GM12878 (cell line): Measurements from ENCODE around the gene KRTAP1-3. TPM values are rescaled to one million over a fixed set of nuclear protein-coding genes. Genes with fewer than 3 reads are reported as not detected.

Source experiments
- ATAC-seq: fragments of 200-7000 bp; cut with Tn5 transposase; 3 replicates; pipeline ENCODE4 v1.9.1; 2020; ENCODE audit warnings: mild to moderate bottlenecking, moderate library complexity
- BruUV-seq: library from RNA; stranded (reverse); fragments of 400-500 nt; replicated peaks from 2 replicates; lab custom pipeline; 2021; lab: Mats Ljungman, UMichigan
- CTCF ChIA-PET: fragments of 300-600 bp; sonication (Branson Sonifier 250); formaldehyde crosslinking; extraction: SDS; loops from one replicate; lab custom pipeline; 2021; ENCODE audit warnings: inconsistent platforms; lab: Yijun Ruan, JAX
- POLR2A ChIA-PET: fragments of 350-600 bp; formaldehyde crosslinking; extraction: SDS; loops from one replicate; lab custom pipeline; 2021; ENCODE audit warnings: inconsistent platforms; lab: Charles Lee
- RAD21 ChIA-PET: fragments of 300-600 bp; sonication (Branson Sonifier 250); formaldehyde crosslinking; loops from one replicate; lab custom pipeline; 2023; ENCODE audit warnings: antibody characterized with exemption; ENCODE audit not compliant: unreplicated experiment; lab: Charles Lee
- SMC1A ChIA-PET: fragments of 300-600 bp; sonication (Branson Sonifier 250); formaldehyde crosslinking; loops from one replicate; lab custom pipeline; 2023; ENCODE audit not compliant: unreplicated experiment, uncharacterized antibody; lab: Charles Lee
- DNase-seq: peaks from one replicate; pipeline ENCODE4 v3.0.0-alpha.2; 2011; ENCODE audit warnings: low read depth, low spot score
- FAIRE-seq: peaks from 3 replicates; lab custom pipeline; 2011; peaks lifted over from hg19 to GRCh38; lab: Jason Lieb, UNC
- H2AFZ ChIP-seq: 2 replicates; pipeline ENCODE4 v1.6.0; 2011; ENCODE audit warnings: low read depth, low read length, control low read depth; ENCODE audit not compliant: control insufficient read depth
- H3K27ac ChIP-seq: 2 replicates; pipeline ENCODE4 v1.5.1; 2011; ENCODE audit warnings: control low read depth; ENCODE audit not compliant: control insufficient read depth, insufficient read depth
- H3K27me3 ChIP-seq, 2 experiments: replicated peaks in 1 of 2; 2 replicates each; pipeline versions ENCODE4 v1.6.0 to v1.6.1; 2011; ENCODE audit warnings: low read length in 1 of 2; ENCODE audit not compliant: control insufficient read depth in 2 of 2, insufficient read depth in 2 of 2
- H3K36me3 ChIP-seq, 2 experiments: 2 replicates each; pipeline ENCODE4 v1.5.1; 2011; ENCODE audit warnings: low read length in 1 of 2; ENCODE audit not compliant: control insufficient read depth in 2 of 2, insufficient read depth in 2 of 2
- H3K4me1 ChIP-seq: 2 replicates; pipeline ENCODE4 v1.6.1; 2011; ENCODE audit warnings: mild to moderate bottlenecking, low read length, moderate library complexity, mixed read lengths; ENCODE audit not compliant: control insufficient read depth, insufficient read depth
- H3K4me2 ChIP-seq: 2 replicates; pipeline ENCODE4 v1.6.0; 2011; ENCODE audit warnings: control low read depth; ENCODE audit not compliant: control insufficient read depth, insufficient read depth
- H3K4me3 ChIP-seq: fragments of 200-600 bp; sonication (generic); 2 replicates; pipeline ENCODE4 v1.5.1; 2016
- H3K79me2 ChIP-seq: 2 replicates; pipeline ENCODE4 v1.6.0; 2011; ENCODE audit warnings: low read length; ENCODE audit not compliant: control insufficient read depth, insufficient read depth
- H3K9ac ChIP-seq: 2 replicates; pipeline ENCODE4 v1.8.0; 2011; ENCODE audit warnings: low read length, control low read depth, mixed read lengths; ENCODE audit not compliant: control insufficient read depth, insufficient read depth
- H3K9me3 ChIP-seq: replicated peaks from 3 replicates; pipeline ENCODE4 v1.5.1; 2011; ENCODE audit warnings: mild to moderate bottlenecking, low read length; ENCODE audit not compliant: control insufficient read depth, insufficient read depth
- H4K20me1 ChIP-seq: 2 replicates; pipeline ENCODE4 v1.6.0; 2011; ENCODE audit not compliant: control insufficient read depth, insufficient read depth
- IRF4 ChIP-seq: IDR thresholded peaks from 2 replicates; pipeline ENCODE4 v1.6.1; 2011; ENCODE audit warnings: low read depth, low read length
- NR2F1 ChIP-seq: fragments of 450-650 bp; conservative IDR thresholded peaks from 2 replicates; pipeline ENCODE4 v1.6.1; 2017; ENCODE audit warnings: mild to moderate bottlenecking
- RUNX3 ChIP-seq: IDR thresholded peaks from 2 replicates; pipeline ENCODE4 v1.6.1; 2012; ENCODE audit warnings: low read length, inconsistent platforms
- ZBTB33 ChIP-seq: fragments of 450-650 bp; IDR thresholded peaks from 2 replicates; pipeline ENCODE4 v1.6.1; 2017; ENCODE audit warnings: mild to moderate bottlenecking
- WGBS: methylation state at CpG from one replicate; pipeline ENCODE4 v1.1.6; 2016; ENCODE audit warnings: low lambda C conversion rate; ENCODE audit not compliant: insufficient replicate concordance, insufficient coverage; ENCODE audit errors: missing lambda C conversion rate; 5-methylcytosine and 5-hydroxymethylcytosine counted together
- in situ Hi-C: fragments of 300-500 bp; cut with MboI; formaldehyde crosslinking; loops from 9 replicates; pipeline ENCODE4 v1.14.3; 2018; ENCODE audit warnings: mixed read lengths
- intact Hi-C: fragments of 100-400 bp; cut with micrococcal nuclease; formaldehyde crosslinking; loops from one replicate; pipeline ENCODE4 v1.14.2; 2022; ENCODE audit not compliant: unreplicated experiment
- polyA plus RNA-seq, 11 experiments: library from polyadenylated mRNA; depleted of rRNA in 4 of 11; unstranded in 6 of 11; stranded (reverse) in 5 of 11; fragments of >200 nt; fragmentation: Nextera tagmentation in 4 of 11; fragmentation: Illumina TruSeq in 1 of 11; extraction: Ambion mirVana in 4 of 11; extraction: Trizol in 1 of 11; gene quantifications; 1 replicate in 1 of 11; 2 replicates in 10 of 11; pipeline versions ENCODE4 v1.2.1 to v1.2.3, GENCODE V29; 2011 to 2016; ENCODE audit warnings: inconsistent platforms in 2 of 11, missing spikeins in 2 of 11, low read depth in 1 of 11
- total RNA-seq, 4 experiments: library from RNA; depleted of rRNA in 3 of 4; stranded (reverse); fragments of >200 nt in 3 of 4; fragmentation: Illumina TruSeq in 1 of 4; extraction: Trizol in 1 of 4; gene quantifications; 2 replicates each; pipeline versions ENCODE4 v1.2.1 to v1.2.3, GENCODE V29; 2013 to 2021
- TF ChIP-seq, protein P1 (sequence below): IDR thresholded peaks from 2 replicates; pipeline ENCODE4 v1.6.1; 2012; ENCODE audit warnings: low read depth, low read length, improper control_type of control experiment

KRTAP1-3 gene
- total and polyA plus RNA-seq, 10 of the 15 experiments (the other 5 are each of a cell fraction or from before 2014, with no cell fraction given): not detected

DNA sequence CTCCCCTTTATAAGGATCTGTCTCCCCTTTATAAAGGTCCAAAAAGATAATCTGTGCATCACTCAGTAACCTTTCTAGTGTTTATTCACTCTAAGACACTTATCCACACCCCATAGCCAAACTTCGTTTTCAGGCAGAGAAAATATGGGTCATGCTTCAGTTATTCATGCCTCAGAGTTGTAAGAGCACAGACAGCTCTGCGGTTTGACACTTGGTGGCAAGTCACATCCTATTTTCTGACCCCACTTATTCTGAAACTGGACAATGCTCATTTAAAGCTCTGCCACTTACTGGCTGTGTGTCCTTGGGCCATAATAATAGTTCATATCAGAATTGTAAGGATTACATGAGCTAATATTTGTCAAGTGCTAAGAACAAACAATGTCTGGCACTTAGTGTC lies 14.4 kb upstream of the KRTAP1-3 start:
- FAIRE-seq (peak; percentile 38), ATAC-seq (peak; percentile 59), DNase-seq (no peak)
- Histone ChIP-seq H3K4me1 (no peaks in the 10 kb centered on the region), H2AFZ (no peak overlapping the region), H3K4me2 (no peak overlapping the region), H3K9me3 (no peaks in the 10 kb centered on the region), H3K9ac (no peak overlapping the region), H3K79me2 (no peaks in the 10 kb centered on the region), H3K27me3 (no peaks in the 10 kb centered on the region; a peak in 1 of 4 replicates), H3K36me3 (no peaks in the 10 kb centered on the region), H3K27ac (no peak overlapping the region), H4K20me1 (no peaks in the 10 kb centered on the region), H3K4me3 (no peak overlapping the region)
- CTCF ChIA-PET: no interaction called here
- in situ Hi-C loops: no loop called here
- intact Hi-C loops: no loop called here
- SMC1A ChIA-PET: no interaction called here
- WGBS: 2% methylated on average over 2 of the region's 2 CpGs
- POLR2A ChIA-PET: no interaction called here
- peak; percentile 44 for TF ChIP-seq RUNX3
- TF ChIP-seq ZBTB33: no peak
- peak; percentile 63 for TF ChIP-seq NR2F1
- no peak for TF ChIP-seq IRF4
- TF ChIP-seq, protein P1, sequence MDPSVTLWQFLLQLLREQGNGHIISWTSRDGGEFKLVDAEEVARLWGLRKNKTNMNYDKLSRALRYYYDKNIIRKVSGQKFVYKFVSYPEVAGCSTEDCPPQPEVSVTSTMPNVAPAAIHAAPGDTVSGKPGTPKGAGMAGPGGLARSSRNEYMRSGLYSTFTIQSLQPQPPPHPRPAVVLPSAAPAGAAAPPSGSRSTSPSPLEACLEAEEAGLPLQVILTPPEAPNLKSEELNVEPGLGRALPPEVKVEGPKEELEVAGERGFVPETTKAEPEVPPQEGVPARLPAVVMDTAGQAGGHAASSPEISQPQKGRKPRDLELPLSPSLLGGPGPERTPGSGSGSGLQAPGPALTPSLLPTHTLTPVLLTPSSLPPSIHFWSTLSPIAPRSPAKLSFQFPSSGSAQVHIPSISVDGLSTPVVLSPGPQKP: no peak
- no TSS peak for BruUV-seq
- RAD21 ChIA-PET: no interaction called here
